ENCODE results near the gene PRR9. TPM values are rescaled to one million over a fixed set of nuclear protein-coding genes. Genes with fewer than 3 reads are reported as not detected.

Gene PRR9
- total RNA-seq, 1 donor from 2014 or later = not detected

DNA sequence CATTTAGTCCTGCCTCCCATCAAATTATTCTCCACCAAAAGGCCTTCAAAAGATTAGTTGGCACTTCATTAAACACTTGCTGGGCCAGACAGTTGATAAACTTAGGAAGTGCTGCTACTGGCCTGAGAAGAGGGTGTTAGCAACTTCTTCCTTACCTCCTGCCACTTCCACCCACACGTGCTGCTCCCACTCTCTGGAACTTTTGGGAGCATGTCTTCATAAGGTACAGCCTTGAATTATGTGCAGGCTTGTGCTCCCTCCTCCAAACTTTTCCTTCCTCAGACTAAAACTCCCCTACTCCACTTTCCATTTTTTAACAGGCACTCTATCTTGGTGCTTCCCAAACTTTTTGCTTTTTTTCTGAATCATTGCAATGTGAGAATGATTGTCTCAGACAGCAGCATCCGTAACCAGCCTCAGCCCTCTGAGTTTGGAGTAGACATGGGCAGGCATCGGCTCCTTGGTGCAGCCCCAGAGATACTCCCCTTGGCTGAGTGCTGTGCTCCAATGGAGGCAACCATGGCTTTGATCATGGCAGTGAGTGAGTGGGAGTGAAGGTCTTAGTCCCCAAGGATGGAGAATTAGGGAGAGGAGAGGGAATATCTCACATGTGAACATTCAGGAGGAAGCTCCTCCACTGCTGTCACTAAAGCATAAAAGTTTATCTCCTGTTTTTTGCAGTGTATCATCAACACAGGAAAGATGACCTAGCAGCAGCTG, 22.9 kb upstream of the PRR9 start:
- no peak for DNase-seq (ENCODE audit: low spot score)
- Mint-ChIP-seq H3K4me3 (no peak overlapping the region), H3K27me3 (ENCODE audit: insufficient read depth, low read depth) (peaks cover 13% of the 10 kb centered on the region), H3K27ac (no peak overlapping the region), H3K9me3 (no peaks in the 10 kb centered on the region), H3K36me3 (no peaks in the 10 kb centered on the region), H3K4me1 (no peaks in the 10 kb centered on the region)
- no peak overlapping the region for H3K4me3 ChIP-seq
- no peaks in the 10 kb centered on the region for H3K4me1 ChIP-seq
- peaks cover 3% of the 10 kb centered on the region for H3K9me3 ChIP-seq (ENCODE audit: low read depth)
- no peaks in the 10 kb centered on the region for H4K20me1 ChIP-seq (ENCODE audit: low read depth)
- no peak overlapping the region for H3K9ac ChIP-seq
- TF ChIP-seq EZH2 (IDR thresholded peaks at IDR 0.05) (no peak), EZH2phosphoT487 (IDR thresholded peaks at IDR 0.05) (no peak)
- TF ChIP-seq, protein P1, sequence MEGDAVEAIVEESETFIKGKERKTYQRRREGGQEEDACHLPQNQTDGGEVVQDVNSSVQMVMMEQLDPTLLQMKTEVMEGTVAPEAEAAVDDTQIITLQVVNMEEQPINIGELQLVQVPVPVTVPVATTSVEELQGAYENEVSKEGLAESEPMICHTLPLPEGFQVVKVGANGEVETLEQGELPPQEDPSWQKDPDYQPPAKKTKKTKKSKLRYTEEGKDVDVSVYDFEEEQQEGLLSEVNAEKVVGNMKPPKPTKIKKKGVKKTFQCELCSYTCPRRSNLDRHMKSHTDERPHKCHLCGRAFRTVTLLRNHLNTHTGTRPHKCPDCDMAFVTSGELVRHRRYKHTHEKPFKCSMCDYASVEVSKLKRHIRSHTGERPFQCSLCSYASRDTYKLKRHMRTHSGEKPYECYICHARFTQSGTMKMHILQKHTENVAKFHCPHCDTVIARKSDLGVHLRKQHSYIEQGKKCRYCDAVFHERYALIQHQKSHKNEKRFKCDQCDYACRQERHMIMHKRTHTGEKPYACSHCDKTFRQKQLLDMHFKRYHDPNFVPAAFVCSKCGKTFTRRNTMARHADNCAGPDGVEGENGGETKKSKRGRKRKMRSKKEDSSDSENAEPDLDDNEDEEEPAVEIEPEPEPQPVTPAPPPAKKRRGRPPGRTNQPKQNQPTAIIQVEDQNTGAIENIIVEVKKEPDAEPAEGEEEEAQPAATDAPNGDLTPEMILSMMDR (IDR thresholded peaks at IDR 0.05) = no peak
- no peaks in the 10 kb centered on the region for H3K27me3 ChIP-seq
- no peak overlapping the region for H3K4me2 ChIP-seq
- no peaks in the 10 kb centered on the region for H3F3A ChIP-seq (ENCODE audit: low read depth)
- H3K36me3 ChIP-seq = no peaks in the 10 kb centered on the region
- no peak overlapping the region for H3K27ac ChIP-seq
- H3K79me2 ChIP-seq (ENCODE audit: low read depth) = no peaks in the 10 kb centered on the region
- H2AFZ ChIP-seq (replicated peaks) = no peak overlapping the region

DNA sequence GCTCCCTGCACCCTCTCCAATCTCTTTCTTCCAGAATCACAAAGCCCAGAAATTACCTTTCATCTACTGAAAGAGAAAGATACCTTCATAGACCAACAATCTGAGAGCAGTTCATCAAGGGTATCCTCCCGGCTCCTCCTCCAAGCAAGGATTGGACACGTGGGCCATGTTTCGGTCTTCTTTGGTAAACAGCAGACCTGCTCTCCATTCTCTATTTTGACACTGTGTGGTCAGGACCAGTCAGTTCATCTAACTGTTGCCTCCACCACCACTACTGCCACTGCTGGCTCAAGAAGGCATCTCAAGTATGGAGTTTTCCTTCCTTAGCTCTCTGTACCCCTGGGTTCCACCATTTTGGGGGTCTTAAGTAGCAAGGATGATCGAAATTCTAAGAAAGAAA, 22.2 kb upstream of the PRR9 start:
- H3K4me3 ChIP-seq = no peak overlapping the region
- H3K27me3 Mint-ChIP-seq (ENCODE audit: insufficient read depth, low read depth) = peaks cover 13% of the 10 kb centered on the region
- no peak overlapping the region for H3K4me3 Mint-ChIP-seq
- H3K36me3 Mint-ChIP-seq = no peaks in the 10 kb centered on the region
- H3K9me3 Mint-ChIP-seq = no peaks in the 10 kb centered on the region
- no peak for TF ChIP-seq EZH2phosphoT487 (IDR thresholded peaks at IDR 0.05)
- TF ChIP-seq EZH2 (IDR thresholded peaks at IDR 0.05) = no peak
- TF ChIP-seq, protein P1 (IDR thresholded peaks at IDR 0.05) = no peak
- H3K27ac ChIP-seq = no peak overlapping the region
- H4K20me1 ChIP-seq (ENCODE audit: low read depth) = no peaks in the 10 kb centered on the region
- no peak for DNase-seq (ENCODE audit: low spot score)
- H3K4me1 Mint-ChIP-seq = no peaks in the 10 kb centered on the region
- no peak overlapping the region for H3K4me2 ChIP-seq
- H3K79me2 ChIP-seq (ENCODE audit: low read depth) = no peaks in the 10 kb centered on the region
- H3K9ac ChIP-seq = no peak overlapping the region
- peaks cover 3% of the 10 kb centered on the region for H3K9me3 ChIP-seq (ENCODE audit: low read depth)
- H3K36me3 ChIP-seq = no peaks in the 10 kb centered on the region
- no peak overlapping the region for H2AFZ ChIP-seq (replicated peaks)
- no peaks in the 10 kb centered on the region for H3F3A ChIP-seq (ENCODE audit: low read depth)
- H3K27me3 ChIP-seq = no peaks in the 10 kb centered on the region
- no peak overlapping the region for H3K27ac Mint-ChIP-seq
- H3K4me1 ChIP-seq = no peaks in the 10 kb centered on the region

DNA sequence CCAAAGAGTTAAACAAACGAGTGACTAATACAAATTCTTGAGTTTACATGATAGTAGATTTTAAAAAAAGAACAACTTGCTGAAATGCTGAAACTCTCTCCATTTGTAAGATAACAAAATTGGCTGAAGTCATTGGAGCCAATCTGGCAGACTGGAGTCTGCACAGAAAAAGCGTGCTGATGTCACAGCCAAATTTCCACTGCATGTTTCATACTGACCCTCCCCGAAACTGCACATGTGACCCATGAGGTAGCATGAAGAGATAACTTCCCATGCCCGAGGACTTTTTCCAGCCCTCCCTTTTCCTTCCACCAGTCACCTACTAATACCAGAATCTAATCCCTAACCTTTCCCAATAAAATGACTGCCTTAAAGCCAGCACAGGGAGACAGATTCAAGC, 15.4 kb upstream of the PRR9 start:
- no peaks in the 10 kb centered on the region for H3K9me3 Mint-ChIP-seq
- H2AFZ ChIP-seq (replicated peaks) = no peak overlapping the region
- H3F3A ChIP-seq (ENCODE audit: low read depth) = no peaks in the 10 kb centered on the region
- H3K27ac Mint-ChIP-seq = no peak overlapping the region
- no peak overlapping the region for H3K27ac ChIP-seq
- DNase-seq (ENCODE audit: low spot score) = no peak
- no peaks in the 10 kb centered on the region for H3K36me3 Mint-ChIP-seq
- H3K79me2 ChIP-seq (ENCODE audit: low read depth) = no peaks in the 10 kb centered on the region
- H3K9ac ChIP-seq = no peak overlapping the region
- H3K9me3 ChIP-seq (ENCODE audit: low read depth) = peaks cover 3% of the 10 kb centered on the region
- no peaks in the 10 kb centered on the region for H4K20me1 ChIP-seq (ENCODE audit: low read depth)
- H3K27me3 ChIP-seq = no peaks in the 10 kb centered on the region
- H3K36me3 ChIP-seq = no peaks in the 10 kb centered on the region
- no peaks in the 10 kb centered on the region for H3K4me1 ChIP-seq
- no peak overlapping the region for H3K4me3 ChIP-seq
- H3K4me1 Mint-ChIP-seq = no peaks in the 10 kb centered on the region
- TF ChIP-seq EZH2 (IDR thresholded peaks at IDR 0.05) (no peak), EZH2phosphoT487 (IDR thresholded peaks at IDR 0.05) (no peak)
- TF ChIP-seq, protein P1 (IDR thresholded peaks at IDR 0.05) = no peak
- peaks cover 5% of the 10 kb centered on the region for H3K27me3 Mint-ChIP-seq (ENCODE audit: insufficient read depth, low read depth)
- no peak overlapping the region for H3K4me2 ChIP-seq
- no peak overlapping the region for H3K4me3 Mint-ChIP-seq
